H1 (cell line): ENCODE data around the gene PSORS1C2. TPM values are rescaled to one million over a fixed set of nuclear protein-coding genes. Genes with fewer than 3 reads are reported as not detected.

ENCODE experiments used
- CTCF ChIA-PET: fragments of 300-600 bp; sonication (Branson Sonifier 250); formaldehyde crosslinking; loops from one replicate; lab custom pipeline; 2021; ENCODE audit not compliant: partially characterized antibody; lab: Charles Lee
- POLR2A ChIA-PET: fragments of 300-600 bp; sonication (Branson Sonifier 250); formaldehyde crosslinking; loops from one replicate; lab custom pipeline; 2021; ENCODE audit warnings: inconsistent platforms; ENCODE audit not compliant: partially characterized antibody; lab: Charles Lee
- DNase-seq, 2 experiments: peaks; one replicate each; pipeline versions ENCODE4 v3.0.0 to v3.0.0-alpha.2; 2010 to 2022; ENCODE audit warnings: low spot score in 2 of 2, low read depth in 1 of 2, mixed read lengths in 1 of 2
- FAIRE-seq: peaks from 2 replicates; lab custom pipeline; 2011; peaks lifted over from hg19 to GRCh38; lab: Jason Lieb, UNC
- H2AFZ ChIP-seq: 2 replicates; pipeline ENCODE4 v1.8.1; 2012; ENCODE audit warnings: low read length, inconsistent platforms
- H2AK5ac ChIP-seq: 2 replicates; pipeline ENCODE4 v1.6.1; 2013; ENCODE audit warnings: low read depth, low read length
- H2BK120ac ChIP-seq: replicated peaks from 2 replicates; pipeline ENCODE3; 2013; ENCODE audit warnings: low read depth, low read length, inconsistent platforms
- H2BK12ac ChIP-seq: 2 replicates; pipeline ENCODE4 v1.6.1; 2013; ENCODE audit warnings: low read depth, low read length
- H2BK15ac ChIP-seq: 2 replicates; pipeline ENCODE4 v1.6.1; 2013; ENCODE audit warnings: low read length
- H2BK20ac ChIP-seq: 2 replicates; pipeline ENCODE4 v1.6.1; 2013; ENCODE audit warnings: low read length
- H2BK5ac ChIP-seq: 2 replicates; pipeline ENCODE4 v1.6.1; 2013; ENCODE audit warnings: low read depth, low read length
- H3K14ac ChIP-seq: 2 replicates; pipeline ENCODE4 v1.6.1; 2013; ENCODE audit warnings: inconsistent platforms; ENCODE audit not compliant: insufficient read length
- H3K18ac ChIP-seq: 2 replicates; pipeline ENCODE4 v1.6.1; 2013; ENCODE audit warnings: low read length; ENCODE audit errors: extremely low read depth
- H3K23ac ChIP-seq: 2 replicates; pipeline ENCODE4 v1.6.1; 2013; ENCODE audit warnings: inconsistent platforms; ENCODE audit not compliant: insufficient read length
- H3K23me2 ChIP-seq: 2 replicates; pipeline ENCODE4 v1.6.1; 2013; ENCODE audit warnings: low read depth, low read length
- H3K27ac ChIP-seq: 2 replicates; pipeline ENCODE4 v1.6.1; 2011; ENCODE audit warnings: low read depth, low read length, inconsistent platforms
- H3K27me3 ChIP-seq, 4 experiments: replicated peaks in 1 of 4; 1 replicate in 1 of 4; 2 replicates in 3 of 4; pipeline versions ENCODE4 v1.6.1 to v1.8.1; 2011 to 2013; ENCODE audit warnings: low read length in 3 of 4, mild to moderate bottlenecking in 3 of 4, inconsistent platforms in 2 of 4, mixed read lengths in 2 of 4, moderate library complexity in 1 of 4; ENCODE audit not compliant: control insufficient read depth in 3 of 4, insufficient read depth in 3 of 4; ENCODE audit errors: extremely low read depth in 1 of 4
- H3K36me3 ChIP-seq, 4 experiments: 2 replicates each; pipeline versions ENCODE4 v1.6.1 to v1.8.1; 2011 to 2013; ENCODE audit warnings: mild to moderate bottlenecking in 4 of 4, low read length in 3 of 4, moderate library complexity in 2 of 4, control low read depth in 1 of 4, inconsistent platforms in 1 of 4; ENCODE audit not compliant: insufficient read depth in 4 of 4, control insufficient read depth in 2 of 4
- H3K4ac ChIP-seq: replicated peaks from 2 replicates; pipeline ENCODE3; 2013; ENCODE audit warnings: low read length, low read depth, mixed read lengths, inconsistent platforms; ENCODE audit not compliant: insufficient read length
- H3K4me1 ChIP-seq, 4 experiments: replicated peaks in 1 of 4; 1 replicate in 1 of 4; 2 replicates in 3 of 4; pipeline versions ENCODE4 v1.6.1 to v1.8.1; 2011 to 2013; ENCODE audit warnings: low read length in 3 of 4, inconsistent platforms in 2 of 4, mixed read lengths in 1 of 4; ENCODE audit not compliant: insufficient read depth in 4 of 4, control insufficient read depth in 3 of 4
- H3K4me2 ChIP-seq, 2 experiments: 2 replicates each; pipeline versions ENCODE4 v1.6.1 to v1.8.1; 2011 to 2013; ENCODE audit warnings: low read depth in 2 of 2, low read length in 2 of 2, control low read depth in 1 of 2, inconsistent platforms in 1 of 2, mild to moderate bottlenecking in 1 of 2; ENCODE audit not compliant: insufficient read depth in 1 of 2
- H3K4me3 ChIP-seq, 4 experiments: fragments of 200-600, 300-600 bp in 1 of 4; sonication (generic), shearing (Covaris generic), sonication (Bioruptor Twin) in 1 of 4; 2 replicates each; pipeline versions ENCODE4 v1.5.1 to v1.8.1; 2011 to 2016; ENCODE audit warnings: low read length in 4 of 4, low read depth in 3 of 4, control low read depth in 2 of 4, inconsistent platforms in 2 of 4, mild to moderate bottlenecking in 2 of 4, mixed read lengths in 1 of 4, moderate library complexity in 1 of 4; ENCODE audit not compliant: insufficient read depth in 2 of 4; ENCODE audit errors: extremely low read depth in 1 of 4
- H3K56ac ChIP-seq: replicated peaks from 2 replicates; pipeline ENCODE3; 2013; ENCODE audit warnings: low read depth, mild to moderate bottlenecking, mixed read lengths, low read length, inconsistent platforms; ENCODE audit not compliant: insufficient read length
- H3K79me1 ChIP-seq: 2 replicates; pipeline ENCODE4 v1.6.1; 2013; ENCODE audit warnings: low read depth, low read length, control low read depth
- H3K79me2 ChIP-seq, 2 experiments: 2 replicates each; pipeline versions ENCODE4 v1.6.1 to v1.8.1; 2012 to 2013; ENCODE audit warnings: low read length in 2 of 2, mild to moderate bottlenecking in 2 of 2, inconsistent platforms in 1 of 2; ENCODE audit not compliant: insufficient read depth in 2 of 2, control insufficient read depth in 1 of 2
- H3K9ac ChIP-seq, 4 experiments: replicated peaks in 1 of 4; 1 replicate in 1 of 4; 2 replicates in 3 of 4; pipeline versions ENCODE4 v1.6.1 to v1.8.1; 2011 to 2013; ENCODE audit warnings: low read depth in 3 of 4, low read length in 3 of 4, control low read depth in 2 of 4, mild to moderate bottlenecking in 2 of 4, moderate library complexity in 2 of 4, inconsistent platforms in 1 of 4; ENCODE audit errors: extremely low read depth in 1 of 4
- H3K9me3 ChIP-seq, 2 experiments: 2 replicates each; pipeline versions ENCODE4 v1.6.1 to v1.8.1; 2012 to 2013; ENCODE audit warnings: mild to moderate bottlenecking in 2 of 2, moderate library complexity in 2 of 2, control low read depth in 1 of 2, inconsistent platforms in 1 of 2, low read depth in 1 of 2, low read length in 1 of 2, mixed read lengths in 1 of 2; ENCODE audit not compliant: insufficient read depth in 2 of 2
- H4K20me1 ChIP-seq, 2 experiments: replicated peaks in 1 of 2; 2 replicates each; pipeline versions ENCODE3 to v1.8.1; 2011 to 2013; ENCODE audit warnings: inconsistent platforms in 2 of 2, low read length in 2 of 2, mild to moderate bottlenecking in 1 of 2; ENCODE audit not compliant: insufficient read depth in 2 of 2, control insufficient read depth in 1 of 2
- H4K5ac ChIP-seq: 2 replicates; pipeline ENCODE4 v1.6.1; 2013; ENCODE audit warnings: low read length, low read depth, mixed read lengths, inconsistent platforms; ENCODE audit not compliant: insufficient read length
- H4K8ac ChIP-seq: 2 replicates; pipeline ENCODE4 v1.8.0; 2013; ENCODE audit warnings: mild to moderate bottlenecking, moderate library complexity, low read length, inconsistent platforms; ENCODE audit not compliant: insufficient read depth; ENCODE audit errors: extremely low read depth
- H4K91ac ChIP-seq: replicated peaks from 2 replicates; pipeline ENCODE3; 2013; ENCODE audit warnings: low read length, mixed read lengths, inconsistent platforms; ENCODE audit not compliant: insufficient read length
- CTBP2 ChIP-seq: IDR thresholded peaks from 2 replicates; pipeline ENCODE4 v1.7.0; 2011; ENCODE audit warnings: borderline replicate concordance, mild to moderate bottlenecking, moderate library complexity, mixed read lengths, low read length; ENCODE audit not compliant: insufficient read depth, insufficient read length
- POLR2AphosphoS5 ChIP-seq: IDR thresholded peaks from 2 replicates; pipeline ENCODE4 v1.6.1; 2011; ENCODE audit warnings: low read depth, low read length
- RAD21 ChIP-seq, 2 experiments: IDR thresholded peaks in 1 of 2; conservative IDR thresholded peaks in 1 of 2; 2 replicates each; pipeline ENCODE4 v1.6.1; 2011; ENCODE audit warnings: low read depth in 2 of 2, low read length in 2 of 2, improper control_type of control experiment in 1 of 2, inconsistent platforms in 1 of 2, mild to moderate bottlenecking in 1 of 2, moderate library complexity in 1 of 2
- SP1 ChIP-seq: IDR thresholded peaks from 2 replicates; pipeline ENCODE4 v1.6.1; 2011; ENCODE audit warnings: low read depth, low read length
- SRF ChIP-seq: IDR thresholded peaks from 2 replicates; pipeline ENCODE4 v1.6.1; 2011; ENCODE audit warnings: mild to moderate bottlenecking, low read depth, low read length, moderate library complexity
- WGBS, 2 experiments: shearing (Covaris generic) in 1 of 2; methylation state at CpG; one replicate each; pipeline versions ENCODE4 v1.1.6 to v1.1.7; 2013 to 2015; ENCODE audit warnings: low lambda C conversion rate in 2 of 2, mixed read lengths in 2 of 2, inconsistent platforms in 1 of 2, low coverage in 1 of 2, missing lambda C conversion rate in 1 of 2; ENCODE audit not compliant: insufficient replicate concordance in 2 of 2, insufficient coverage in 1 of 2, insufficient read length in 1 of 2; ENCODE audit errors: extremely low coverage in 1 of 2, missing lambda C conversion rate in 1 of 2; 5-methylcytosine and 5-hydroxymethylcytosine counted together
- polyA plus RNA-seq, 7 experiments: library from polyadenylated mRNA; depleted of rRNA in 3 of 7; stranded (reverse) in 5 of 7; unstranded in 2 of 7; fragments of >200 nt in 5 of 7; fragments of 200-250 nt in 2 of 7; gene quantifications; 1 replicate in 5 of 7; 2 replicates in 1 of 7; 4 replicates in 1 of 7; pipeline versions ENCODE4 v1.2.1 to v1.2.3, GENCODE V29; 2011 to 2013; ENCODE audit warnings: missing spikeins in 2 of 7, mixed read lengths in 2 of 7
- total RNA-seq: library from RNA; stranded (reverse); fragmentation: NEBNext Ultra II Directional; extraction: Animal tissue kit (Norgen Biotek cat#: 25700); gene quantifications from 2 replicates; pipeline ENCODE4 v1.2.1, GENCODE V29; 2021
- TF ChIP-seq, protein P1 (sequence below): IDR thresholded peaks from 2 replicates; pipeline ENCODE4 v1.6.1; 2011; ENCODE audit warnings: low read depth, mild to moderate bottlenecking, low read length; ENCODE audit not compliant: insufficient read depth

Gene PSORS1C2
- total and polyA plus RNA-seq, 2 of the 8 experiments (the other 6 are each of a cell fraction or from before 2014, with no cell fraction given), result 0.11 TPM; not detected in 1

DNA sequence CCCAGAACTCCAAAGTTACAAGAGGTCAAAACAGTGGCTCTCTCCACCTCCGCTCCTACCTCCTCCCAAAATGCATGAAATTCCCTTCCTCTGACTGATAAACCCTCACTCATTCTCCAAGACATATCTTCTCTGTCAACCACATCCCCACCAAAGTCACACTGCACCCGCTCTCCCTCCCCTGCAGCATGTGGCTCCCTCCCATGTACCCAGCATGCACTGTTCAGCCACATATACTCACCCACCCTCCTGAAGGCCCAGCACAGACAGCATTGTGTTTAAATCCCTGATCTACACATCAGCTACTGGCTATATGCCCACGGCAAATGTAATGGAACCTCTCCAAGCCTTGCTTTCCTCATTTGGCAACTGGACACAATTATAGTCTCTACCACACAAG is 37.1 kb upstream of the PSORS1C2 start:
- peak overlapping the region; percentile 85; the same call in 1 of the 2 replicates for H2BK15ac ChIP-seq
- H3K23ac ChIP-seq, result no peak overlapping the region
- H2BK120ac ChIP-seq, result peak overlapping the region; percentile 52
- H2BK12ac ChIP-seq, result peak overlapping the region; percentile 98; the same call in 1 of the 2 replicates
- peak overlapping the region; percentile 84 for H2BK5ac ChIP-seq
- peak overlapping the region; percentile 40 for H3K4ac ChIP-seq
- H2AK5ac ChIP-seq, result peak overlapping the region; percentile 97
- peak overlapping the region; percentile 40 for H3K18ac ChIP-seq
- peaks cover 18 to 37% (median 30%) of the 10 kb centered on the region in 4 experiments for H3K4me1 ChIP-seq
- no peaks in the 10 kb centered on the region for H3K36me3 ChIP-seq
- H3K4me3 ChIP-seq, result no peak overlapping the region
- ChIA-PET CTCF (interaction anchor here (1.4 to 5.9 kb wide), 9 partner anchors 8 to 224 kb away, joined by 3 to 36 read pairs (median 9); no protein-coding TSS in a partner anchor), POLR2A (interaction anchor here (61.6 to 68.5 kb wide), 2 partner anchors 7 to 28 kb away, joined by 2251 read pairs; partner anchors contain the start of genes CCHCR1, CDSN, POU5F1 and PSORS1C1)
- H3K79me2 ChIP-seq, result peaks cover 0 to 31% of the 10 kb centered on the region in 2 experiments; a peak in 2 of 4 replicates
- H3K14ac ChIP-seq, result no peak overlapping the region
- 94% methylated on average over 3 of the region's 3 CpGs; no CpG with 5 or more reads in 1 of the 2 experiments for WGBS, 2 experiments
- H4K8ac ChIP-seq, result peak overlapping the region; percentile 19; the same call in 1 of the 2 replicates
- no peaks in the 10 kb centered on the region; a peak in 1 of 4 replicates for H3K9me3 ChIP-seq
- no peaks in the 10 kb centered on the region for H3K27me3 ChIP-seq
- no peak overlapping the region for H4K5ac ChIP-seq
- H3K79me1 ChIP-seq, result peaks cover 4% of the 10 kb centered on the region
- no peak for DNase-seq
- no peak overlapping the region for H3K27ac ChIP-seq
- no peak overlapping the region for H2AFZ ChIP-seq
- no peak overlapping the region for H3K56ac ChIP-seq
- peak overlapping the region; percentile 63 for H4K91ac ChIP-seq
- peak overlapping the region; percentile 36; the same call in 1 of the 2 replicates for H2BK20ac ChIP-seq
- no peak overlapping the region for H3K9ac ChIP-seq
- H3K4me2 ChIP-seq, result no peak overlapping the region
- FAIRE-seq, result no peak
- no peaks in the 10 kb centered on the region for H4K20me1 ChIP-seq
- H3K23me2 ChIP-seq, result peaks cover 8% of the 10 kb centered on the region
- no peak for TF ChIP-seq POLR2AphosphoS5
- TF ChIP-seq CTBP2, result no peak
- TF ChIP-seq SP1, result no peak
- TF ChIP-seq, protein P1, sequence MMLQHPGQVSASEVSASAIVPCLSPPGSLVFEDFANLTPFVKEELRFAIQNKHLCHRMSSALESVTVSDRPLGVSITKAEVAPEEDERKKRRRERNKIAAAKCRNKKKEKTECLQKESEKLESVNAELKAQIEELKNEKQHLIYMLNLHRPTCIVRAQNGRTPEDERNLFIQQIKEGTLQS, result no peak
- no peak for TF ChIP-seq SRF
- no peak for TF ChIP-seq RAD21 (IDR thresholded peaks at IDR 0.05 in 1 of 2, conservative IDR thresholded peaks at IDR 0.05 in 1 of 2; ENCODE audit: low read depth in 2 of 2, low read length in 2 of 2)
